Measurements from ENCODE around the gene ADH4. TPM values are rescaled to one million over a fixed set of nuclear protein-coding genes. Genes with fewer than 3 reads are reported as not detected.
A peak's percentile ranks its signal among the peaks of the same experiment; 100 is the strongest.

The ADH4 gene
- total RNA-seq, 1 experiment from 2014 or later, result 0.25 TPM

DNA sequence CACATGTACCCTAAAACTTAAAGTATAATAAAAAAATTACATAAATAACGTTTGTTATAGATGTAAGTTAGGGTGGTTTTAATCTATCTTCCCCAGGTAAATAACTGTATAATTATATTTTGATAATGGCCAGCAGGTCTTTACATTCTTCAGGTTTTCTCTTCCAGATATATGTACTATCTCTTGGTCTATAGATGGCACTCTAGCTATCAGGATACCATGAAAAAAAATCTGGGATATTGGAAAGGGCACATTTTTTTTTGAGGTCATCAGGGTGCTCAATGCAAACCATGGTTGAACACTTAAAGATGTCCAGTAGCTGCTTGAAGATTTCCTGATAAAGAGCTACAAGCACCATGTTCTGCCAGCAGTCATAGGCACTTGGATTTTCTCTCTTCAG lies 15.6 kb upstream of the ADH4 start:
- intact Hi-C loops (cut with micrococcal nuclease), result no loop called here
- Histone ChIP-seq H3K9me2 (ENCODE audit: insufficient read depth) (no peaks in the 10 kb centered on the region), H3K79me2 (ENCODE audit: insufficient read depth, low read length) (no peaks in the 10 kb centered on the region), H2AFZ (ENCODE audit: low read depth, low read length, poor library complexity, severe bottlenecking) (no peak overlapping the region), H4K20me1 (ENCODE audit: insufficient read depth) (no peaks in the 10 kb centered on the region), H3K4me3 (replicated peaks in 1 of 2; ENCODE audit: low read depth in 1 of 2, low read length in 2 of 2) (no peak overlapping the region), H3K4me2 (ENCODE audit: low read length) (no peak overlapping the region), H3K9me3 (ENCODE audit: control insufficient read depth in 1 of 2, insufficient read depth in 1 of 2, low read depth in 1 of 2, low read length in 2 of 2) (no peaks in the 10 kb centered on the region), H3K4me1 (ENCODE audit: control insufficient read depth in 1 of 2, insufficient read depth in 2 of 2, low read length in 2 of 2) (no peaks in the 10 kb centered on the region), H3K36me3 (ENCODE audit: control insufficient read depth in 1 of 2, insufficient read depth in 2 of 2, low read length in 2 of 2) (no peaks in the 10 kb centered on the region), H3K27me3 (ENCODE audit: insufficient read depth, low read length) (no peaks in the 10 kb centered on the region), H3K9ac (ENCODE audit: low read length) (no peak overlapping the region), H3K27ac (ENCODE audit: low read depth, low read length) (no peak overlapping the region)
- TF ChIP-seq, protein P1, sequence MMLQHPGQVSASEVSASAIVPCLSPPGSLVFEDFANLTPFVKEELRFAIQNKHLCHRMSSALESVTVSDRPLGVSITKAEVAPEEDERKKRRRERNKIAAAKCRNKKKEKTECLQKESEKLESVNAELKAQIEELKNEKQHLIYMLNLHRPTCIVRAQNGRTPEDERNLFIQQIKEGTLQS (IDR thresholded peaks at IDR 0.05), result no peak
- TF ChIP-seq SIN3A (IDR thresholded peaks at IDR 0.05; ENCODE audit: low read depth) (no peak), POLR2AphosphoS5 (IDR thresholded peaks at IDR 0.05; ENCODE audit: low read depth, low read length) (no peak), ELF1 (IDR thresholded peaks at IDR 0.05; ENCODE audit: borderline replicate concordance, low read depth) (no peak), CEBPB (IDR thresholded peaks at IDR 0.05; ENCODE audit: low read depth) (no peak), EZH2phosphoT487 (IDR thresholded peaks at IDR 0.05; ENCODE audit: borderline replicate concordance) (no peak), ZFX (IDR thresholded peaks at IDR 0.05) (no peak), TCF7L2 (IDR thresholded peaks at IDR 0.05; ENCODE audit: borderline replicate concordance, extremely low read depth, insufficient read depth, insufficient read length) (no peak), POLR2A (IDR thresholded peaks at IDR 0.05; ENCODE audit: borderline replicate concordance, extremely low read depth, insufficient read depth, insufficient read length) (no peak), EZH2 (IDR thresholded peaks at IDR 0.05) (no peak), RAD21 (IDR thresholded peaks at IDR 0.05; ENCODE audit: low read depth) (peak; percentile 48)
- TF ChIP-seq, protein P2, sequence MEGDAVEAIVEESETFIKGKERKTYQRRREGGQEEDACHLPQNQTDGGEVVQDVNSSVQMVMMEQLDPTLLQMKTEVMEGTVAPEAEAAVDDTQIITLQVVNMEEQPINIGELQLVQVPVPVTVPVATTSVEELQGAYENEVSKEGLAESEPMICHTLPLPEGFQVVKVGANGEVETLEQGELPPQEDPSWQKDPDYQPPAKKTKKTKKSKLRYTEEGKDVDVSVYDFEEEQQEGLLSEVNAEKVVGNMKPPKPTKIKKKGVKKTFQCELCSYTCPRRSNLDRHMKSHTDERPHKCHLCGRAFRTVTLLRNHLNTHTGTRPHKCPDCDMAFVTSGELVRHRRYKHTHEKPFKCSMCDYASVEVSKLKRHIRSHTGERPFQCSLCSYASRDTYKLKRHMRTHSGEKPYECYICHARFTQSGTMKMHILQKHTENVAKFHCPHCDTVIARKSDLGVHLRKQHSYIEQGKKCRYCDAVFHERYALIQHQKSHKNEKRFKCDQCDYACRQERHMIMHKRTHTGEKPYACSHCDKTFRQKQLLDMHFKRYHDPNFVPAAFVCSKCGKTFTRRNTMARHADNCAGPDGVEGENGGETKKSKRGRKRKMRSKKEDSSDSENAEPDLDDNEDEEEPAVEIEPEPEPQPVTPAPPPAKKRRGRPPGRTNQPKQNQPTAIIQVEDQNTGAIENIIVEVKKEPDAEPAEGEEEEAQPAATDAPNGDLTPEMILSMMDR (IDR thresholded peaks at IDR 0.05 in 2 of 3, conservative IDR thresholded peaks at IDR 0.05 in 1 of 3; ENCODE audit: borderline replicate concordance in 1 of 3, insufficient read depth in 1 of 3, low read depth in 2 of 3, low read length in 2 of 3), result peak; percentile 15 to 20 (median 17); a peak in 2 of 6 replicates
- TF ChIP-seq, protein P3, sequence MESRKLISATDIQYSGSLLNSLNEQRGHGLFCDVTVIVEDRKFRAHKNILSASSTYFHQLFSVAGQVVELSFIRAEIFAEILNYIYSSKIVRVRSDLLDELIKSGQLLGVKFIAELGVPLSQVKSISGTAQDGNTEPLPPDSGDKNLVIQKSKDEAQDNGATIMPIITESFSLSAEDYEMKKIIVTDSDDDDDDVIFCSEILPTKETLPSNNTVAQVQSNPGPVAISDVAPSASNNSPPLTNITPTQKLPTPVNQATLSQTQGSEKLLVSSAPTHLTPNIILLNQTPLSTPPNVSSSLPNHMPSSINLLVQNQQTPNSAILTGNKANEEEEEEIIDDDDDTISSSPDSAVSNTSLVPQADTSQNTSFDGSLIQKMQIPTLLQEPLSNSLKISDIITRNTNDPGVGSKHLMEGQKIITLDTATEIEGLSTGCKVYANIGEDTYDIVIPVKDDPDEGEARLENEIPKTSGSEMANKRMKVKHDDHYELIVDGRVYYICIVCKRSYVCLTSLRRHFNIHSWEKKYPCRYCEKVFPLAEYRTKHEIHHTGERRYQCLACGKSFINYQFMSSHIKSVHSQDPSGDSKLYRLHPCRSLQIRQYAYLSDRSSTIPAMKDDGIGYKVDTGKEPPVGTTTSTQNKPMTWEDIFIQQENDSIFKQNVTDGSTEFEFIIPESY (IDR thresholded peaks at IDR 0.05; ENCODE audit: extremely low read depth, insufficient replicate concordance, low read length), result no peak
- RAD21 ChIA-PET (ENCODE audit: low non-redundant PET in 1 of 2, low total read pairs in 2 of 2, uncharacterized antibody in 2 of 2, unreplicated experiment in 2 of 2), result no interaction called here
- POLR2A ChIA-PET, result no interaction called here
- BruUV-seq (replicated peaks), result no TSS peak
- DNase-seq (ENCODE audit: low read depth, low spot score), result no peak
- CTCF ChIA-PET, result interaction anchor here (0.9 to 1.2 kb wide), 2 partner anchors 8 to 244 kb away, joined by 3 to 5 read pairs; no protein-coding TSS in a partner anchor
- ATAC-seq, result peak; percentile 59
